NCI-H1048 (cell line): Measurements from ENCODE around the gene CAB39.

ENCODE experiments used
- DNase-seq: peaks from one replicate; lab custom pipeline; 2025; lab: John Stamatoyannopoulos, UW

Gene CAB39

DNA sequence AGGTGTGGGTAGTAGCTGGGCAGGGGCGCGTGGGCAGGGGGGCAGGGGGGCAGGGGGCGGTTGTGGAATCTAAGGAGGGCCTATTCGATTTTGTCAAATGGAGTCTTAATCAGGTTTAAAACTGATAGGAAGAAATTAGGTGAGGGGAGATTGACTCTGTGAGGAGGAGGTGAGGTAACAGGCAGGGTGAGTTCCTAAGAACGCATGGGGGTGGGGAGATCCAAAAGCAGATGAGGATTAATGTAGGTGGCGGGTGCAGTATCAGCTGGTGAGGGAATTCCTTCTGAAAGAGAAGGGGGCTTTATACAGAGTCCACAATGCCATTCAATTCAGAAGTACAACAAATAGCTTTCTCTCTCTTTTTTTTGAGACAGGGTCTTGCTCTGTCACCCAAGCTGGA lies 72.7 kb downstream of the CAB39 start:
- no peak for DNase-seq

- DNase-seq, result no peak
These were observed 74.5 kb downstream of the CAB39 start for GRCh38 chr2:230787101-230787500.

GRCh38 chr2:230788554-230789175 lies 76.0 kb downstream of the CAB39 start:
- no peak for DNase-seq

GRCh38 chr2:230790981-230791380 lies 78.3 kb downstream of the CAB39 start:
- DNase-seq, result no peak

- DNase-seq, result no peak
These were observed 81.1 kb downstream of the CAB39 start for GRCh38 chr2:230793572-230794359.

GRCh38 chr2:230794497-230794896 lies 81.9 kb downstream of the CAB39 start:
- no peak for DNase-seq

DNA sequence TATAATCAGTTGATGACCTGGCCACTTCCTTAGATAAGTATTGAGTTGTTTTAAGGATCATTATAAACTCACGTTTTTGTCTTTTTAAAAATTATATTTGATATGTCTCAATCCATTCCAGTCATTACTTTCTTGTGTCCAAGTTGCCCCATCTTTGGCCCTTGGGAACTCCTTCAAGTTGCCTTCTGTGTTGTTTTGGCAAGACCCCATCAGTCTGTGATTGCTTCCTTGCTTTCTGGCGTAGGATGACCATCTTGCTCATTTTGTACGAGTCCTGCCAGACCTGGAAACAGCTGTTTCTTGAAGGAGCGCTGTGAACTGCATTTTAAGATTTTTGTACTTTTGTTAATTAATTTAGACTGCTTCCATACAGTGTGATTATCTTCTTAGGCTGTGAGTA lies 83.2 kb downstream of the CAB39 start:
- DNase-seq, result no peak

GRCh38 chr2:230796280-230796862 lies 83.7 kb downstream of the CAB39 start:
- no peak for DNase-seq

DNA sequence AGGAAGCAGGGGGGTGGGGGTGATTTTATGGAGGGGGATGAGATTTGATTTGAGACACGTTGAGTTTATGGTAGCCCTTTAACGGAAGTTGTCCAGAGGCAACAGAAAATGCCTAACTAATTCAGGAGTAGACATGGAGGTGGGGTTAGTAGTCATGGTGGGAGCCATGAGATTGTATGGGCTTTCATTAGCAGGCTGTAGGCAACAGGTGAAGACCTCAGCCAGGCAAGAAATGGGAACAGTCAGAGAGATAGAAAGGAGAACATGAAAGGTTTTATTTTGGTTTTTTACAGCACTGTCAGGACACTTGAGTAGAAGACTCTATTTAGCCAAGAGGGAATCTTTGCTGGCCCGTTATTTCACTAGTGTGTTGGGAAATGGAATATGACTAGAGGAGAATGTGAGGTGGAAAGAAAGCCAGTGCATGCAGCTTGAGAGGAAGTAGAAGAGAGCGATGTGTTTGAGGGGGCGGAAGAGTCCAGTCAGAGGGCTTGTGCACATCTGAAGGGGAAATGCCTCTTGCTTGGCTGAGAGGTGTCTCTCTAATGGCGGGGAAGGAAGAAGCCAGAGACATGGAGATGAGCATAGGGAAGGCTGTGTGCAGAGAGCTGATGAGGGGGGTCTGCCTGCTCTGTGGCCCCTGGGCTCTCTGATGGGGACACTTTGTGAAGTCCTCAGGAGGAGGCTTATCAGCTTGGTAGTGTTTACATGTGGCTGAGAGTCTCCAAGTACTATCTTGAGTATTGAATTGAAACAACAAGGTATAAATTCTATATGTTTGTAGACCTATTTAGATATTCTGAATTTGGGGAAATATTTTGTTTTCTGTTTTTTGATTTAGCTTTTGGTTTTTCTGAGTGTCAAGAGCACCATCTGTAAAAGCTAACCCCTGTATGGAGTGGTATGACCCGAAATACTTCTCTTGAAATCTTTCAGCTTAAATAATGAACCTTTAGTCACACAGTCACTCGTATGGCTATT lies 85.2 kb downstream of the CAB39 start:
- no peak for DNase-seq

DNA sequence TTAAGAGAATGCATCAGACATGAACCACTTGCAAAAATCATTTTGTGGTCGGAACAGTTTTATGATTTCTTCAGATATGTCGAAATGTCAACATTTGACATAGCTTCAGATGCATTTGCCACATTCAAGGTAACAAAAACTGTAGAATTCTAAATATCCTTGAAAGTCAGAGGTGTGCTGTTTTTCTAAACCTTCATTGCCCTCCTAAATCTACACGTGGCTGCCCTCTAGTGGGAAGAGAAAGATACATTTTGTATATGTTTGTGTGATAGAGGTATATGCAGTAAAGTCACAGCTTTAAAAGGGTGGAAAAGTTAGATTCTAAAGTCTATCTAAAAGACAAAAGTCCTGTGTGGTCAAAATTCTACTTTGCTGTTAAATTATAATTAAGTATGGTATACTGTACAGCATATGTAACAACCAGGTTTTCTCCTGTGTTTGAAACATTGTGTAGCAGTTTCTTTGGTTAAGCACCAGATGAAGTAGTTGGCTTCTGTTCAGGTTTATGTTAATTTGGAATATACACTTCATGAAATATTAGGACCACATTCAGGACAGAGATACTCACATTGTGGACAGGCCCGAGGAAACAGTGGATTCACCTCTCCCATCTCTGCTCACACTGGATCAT lies 86.2 kb downstream of the CAB39 start:
- no peak for DNase-seq

- no peak for DNase-seq
These were observed 92.8 kb downstream of the CAB39 start for GRCh38 chr2:230805353-230806017.

GRCh38 chr2:230807729-230808128 lies 95.1 kb downstream of the CAB39 start:
- DNase-seq, result no peak

GRCh38 chr2:230809015-230809414 lies 96.4 kb downstream of the CAB39 start:
- no peak for DNase-seq

DNA sequence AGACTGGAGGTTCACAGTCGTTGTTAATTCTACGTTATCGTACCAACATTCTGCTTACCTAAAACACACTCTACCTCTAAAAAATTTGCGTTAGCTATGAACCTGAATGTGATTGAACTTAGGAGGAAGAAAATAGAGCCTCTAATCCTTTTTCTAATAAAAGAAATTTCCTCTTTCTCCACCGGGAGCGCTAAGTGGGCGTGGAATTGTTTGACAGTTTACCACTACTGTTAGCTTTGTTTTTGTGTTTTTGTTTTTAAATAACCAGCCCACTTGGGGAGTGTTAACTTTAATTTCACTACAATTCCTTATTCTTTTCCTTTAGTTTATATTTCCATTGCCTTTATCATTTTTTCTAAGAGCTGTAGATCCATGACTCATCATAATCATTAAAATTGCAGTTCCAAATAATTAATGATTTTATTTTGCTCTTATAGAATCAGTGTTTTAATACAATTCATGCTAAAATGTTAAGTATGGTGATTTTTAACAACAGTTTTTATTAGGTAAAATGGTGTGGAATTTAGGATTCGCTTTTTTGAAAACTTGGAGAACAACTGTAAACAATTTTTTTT lies 97.1 kb downstream of the CAB39 start:
- no peak for DNase-seq

GRCh38 chr2:230811508-230811907 lies 98.9 kb downstream of the CAB39 start:
- no peak for DNase-seq

- DNase-seq, result no peak
These were observed 99.4 kb downstream of the CAB39 start for GRCh38 chr2:230812033-230812432.

- DNase-seq, result no peak
These were observed 102.0 kb downstream of the CAB39 start for GRCh38 chr2:230814616-230815015.

GRCh38 chr2:230815088-230815487 lies 102.4 kb downstream of the CAB39 start:
- no peak for DNase-seq

DNA sequence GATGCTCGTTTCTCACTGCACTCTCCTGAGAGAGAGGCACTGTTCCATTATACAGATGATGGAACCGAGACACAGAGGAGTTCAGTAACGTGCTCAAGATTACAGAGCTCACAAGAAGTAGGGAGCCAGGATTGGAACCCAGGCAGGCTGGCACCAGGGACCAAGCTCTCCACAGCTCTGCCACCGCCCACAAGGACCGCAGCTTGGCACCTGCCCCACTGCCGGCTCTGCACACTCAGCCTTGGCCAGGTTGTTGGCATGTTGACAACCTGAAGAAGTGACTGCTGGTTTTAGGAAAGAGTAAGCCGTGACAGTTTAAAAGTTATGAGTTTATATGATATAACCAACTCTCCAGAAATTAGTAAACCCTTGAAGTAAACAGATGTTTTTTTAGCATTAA lies 104.1 kb downstream of the CAB39 start:
- DNase-seq, result no peak

DNA sequence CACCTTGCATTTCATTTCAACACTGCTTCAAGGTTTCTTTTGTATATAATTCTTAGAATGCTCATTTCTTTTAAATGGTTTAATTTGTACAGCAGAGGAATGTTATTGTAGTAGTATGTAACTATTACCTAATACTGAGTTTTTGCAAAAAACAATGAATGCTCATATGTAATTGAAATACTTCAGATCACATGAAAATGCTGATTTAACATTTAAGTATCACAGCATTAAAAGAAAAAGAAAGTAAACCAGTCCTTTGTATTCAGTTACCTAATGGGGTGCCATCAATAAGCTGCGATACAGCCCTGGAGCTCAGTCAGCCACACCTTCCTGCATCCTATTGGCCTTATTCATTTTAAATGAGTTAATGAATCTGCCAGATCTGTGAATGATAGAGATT lies 106.8 kb downstream of the CAB39 start:
- DNase-seq, result no peak
